Neural cell (in vitro differentiated cells): ENCODE measurements around the gene CD164. TPM values are rescaled to one million over a fixed set of nuclear protein-coding genes. Genes with fewer than 3 reads are reported as not detected.

Source experiments
- H2AFZ ChIP-seq: fragments of 200-600, 300-800 bp; sonication (generic), shearing (Covaris generic); 2 replicates; pipeline ENCODE4 v1.6.0; 2014; ENCODE audit warnings: low read depth, mild to moderate bottlenecking, antibody characterized with exemption, low read length, moderate library complexity
- H3F3A ChIP-seq: fragments of 200-600 bp; shearing (Covaris generic); 2 replicates; pipeline ENCODE4 v1.6.1; 2016; ENCODE audit warnings: mild to moderate bottlenecking, moderate library complexity, mixed read lengths, antibody characterized with exemption, low read length; ENCODE audit not compliant: insufficient read depth, poor library complexity, severe bottlenecking
- H3K27ac ChIP-seq: fragments of 200-600, 300-800 bp; sonication (generic), shearing (Covaris generic); 2 replicates; pipeline ENCODE4 v1.5.1; 2014; ENCODE audit warnings: mild to moderate bottlenecking, low read length, moderate library complexity
- H3K27me3 ChIP-seq: fragments of 300-800, 200-600 bp; sonication (generic), shearing (Covaris generic); 2 replicates; pipeline ENCODE4 v1.6.0; 2014; ENCODE audit warnings: mild to moderate bottlenecking, low read depth, low read length, moderate library complexity; ENCODE audit not compliant: insufficient read depth
- H3K36me3 ChIP-seq: fragments of 300-800, 200-600 bp; sonication (generic), shearing (Covaris generic); 2 replicates; pipeline ENCODE4 v1.5.1; 2014; ENCODE audit warnings: mild to moderate bottlenecking, antibody characterized with exemption, low read length, moderate library complexity; ENCODE audit not compliant: insufficient read depth
- H3K4me2 ChIP-seq: fragments of 300-800, 200-600 bp; sonication (generic), shearing (Covaris generic); 2 replicates; pipeline ENCODE4 v1.6.0; 2014; ENCODE audit warnings: mild to moderate bottlenecking, low read length
- H3K4me3 ChIP-seq: fragments of 300-800, 200-600 bp; sonication (generic), shearing (Covaris generic); 2 replicates; pipeline ENCODE4 v1.5.1; 2014; ENCODE audit warnings: mild to moderate bottlenecking, low read length, moderate library complexity
- H3K79me2 ChIP-seq: fragments of 200-600 bp; shearing (Covaris generic); replicated peaks from 2 replicates; pipeline ENCODE4 v1.6.0; 2014; ENCODE audit warnings: mild to moderate bottlenecking, low read length, moderate library complexity; ENCODE audit not compliant: insufficient read depth
- H3K9ac ChIP-seq: fragments of 300-800, 200-600 bp; sonication (generic), shearing (Covaris generic); 2 replicates; pipeline ENCODE4 v1.6.1; 2016; ENCODE audit warnings: mild to moderate bottlenecking, low read length, mixed read lengths
- H3K9me2 ChIP-seq: fragments of 200-600 bp; shearing (Covaris generic); 2 replicates; pipeline ENCODE4 v1.6.1; 2016; ENCODE audit warnings: mild to moderate bottlenecking, low read length, mixed read lengths; ENCODE audit not compliant: insufficient read depth
- H3K9me3 ChIP-seq: fragments of 200-600, 300-800 bp; sonication (generic), shearing (Covaris generic); 2 replicates; pipeline ENCODE4 v1.6.1; 2016; ENCODE audit warnings: mild to moderate bottlenecking, mixed run types, low read length, moderate library complexity, mixed read lengths
- H4K20me1 ChIP-seq: fragments of 200-600 bp; shearing (Covaris generic); 2 replicates; pipeline ENCODE4 v1.6.1; 2016; ENCODE audit warnings: mild to moderate bottlenecking, mixed run types; ENCODE audit not compliant: insufficient read depth
- EP300 ChIP-seq: fragments of 450-650 bp; conservative IDR thresholded peaks from 2 replicates; pipeline ENCODE4 v1.6.1; 2014; ENCODE audit warnings: antibody characterized with exemption, mild to moderate bottlenecking, moderate library complexity; ENCODE audit not compliant: poor library complexity, severe bottlenecking
- EZH2 ChIP-seq: fragments of 200-600, 300-800 bp; shearing (Covaris generic), sonication (generic); IDR thresholded peaks from 2 replicates; pipeline ENCODE4 v1.6.1; 2014; ENCODE audit warnings: antibody characterized with exemption, low read length, borderline replicate concordance, mild to moderate bottlenecking; ENCODE audit not compliant: insufficient read depth, poor library complexity, severe bottlenecking
- MXI1 ChIP-seq: fragments of 450-650 bp; conservative IDR thresholded peaks from 2 replicates; pipeline ENCODE4 v1.6.1; 2014; ENCODE audit warnings: antibody characterized with exemption, mild to moderate bottlenecking; ENCODE audit not compliant: poor library complexity, severe bottlenecking
- POLR2AphosphoS5 ChIP-seq: IDR thresholded peaks from 2 replicates; pipeline ENCODE4 v1.6.1; 2012
- RAD21 ChIP-seq: fragments of 450-650 bp; conservative IDR thresholded peaks from 2 replicates; pipeline ENCODE4 v1.6.1; 2014; ENCODE audit warnings: antibody characterized with exemption, mild to moderate bottlenecking, moderate library complexity
- SMC3 ChIP-seq: fragments of 450-650 bp; conservative IDR thresholded peaks from 2 replicates; pipeline ENCODE4 v1.6.1; 2014; ENCODE audit warnings: antibody characterized with exemption, mild to moderate bottlenecking, moderate library complexity; ENCODE audit not compliant: poor library complexity
- TAF1 ChIP-seq: IDR thresholded peaks from 2 replicates; pipeline ENCODE4 v1.6.1; 2012; ENCODE audit warnings: low read depth
- polyA plus RNA-seq: library from polyadenylated mRNA; depleted of rRNA; stranded (reverse); fragments of >200 nt; gene quantifications from 2 replicates; pipeline ENCODE4 v1.2.3, GENCODE V29; 2014
- TF ChIP-seq, protein P1 (sequence below): fragments of 450-650 bp; IDR thresholded peaks from 2 replicates; pipeline ENCODE4 v1.5.1; 2014; ENCODE audit warnings: antibody characterized with exemption, mild to moderate bottlenecking, moderate library complexity; ENCODE audit not compliant: poor library complexity, severe bottlenecking
- TF ChIP-seq, protein P2 (sequence below): IDR thresholded peaks from 2 replicates; pipeline ENCODE4 v1.6.1; 2012; ENCODE audit warnings: borderline replicate concordance

The CD164 gene
- polyA plus RNA-seq, 1 donor from 2014 or later, result 42.6 TPM

DNA sequence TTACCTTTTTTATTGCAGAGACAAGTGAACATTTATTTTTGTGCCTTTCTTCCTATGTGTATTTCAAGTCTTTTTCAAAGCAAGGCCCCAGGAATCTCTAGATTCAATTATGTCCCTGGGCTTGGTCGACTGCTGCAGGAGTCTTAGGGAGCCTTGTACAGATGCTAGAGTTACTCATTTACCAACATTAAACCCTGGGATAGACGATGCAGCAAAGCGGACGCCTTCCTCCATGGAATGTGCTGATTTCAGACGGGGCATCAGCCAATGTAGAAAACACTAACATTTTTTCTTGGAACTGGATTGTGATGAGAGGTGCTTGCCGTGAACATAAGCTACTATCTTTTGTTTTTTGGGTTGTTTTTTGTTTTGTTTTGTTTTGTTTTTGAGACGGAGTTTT, 55.9 kb downstream of the CD164 start:
- H3K27me3 ChIP-seq, result no peaks in the 10 kb centered on the region
- no peak overlapping the region for H3K4me3 ChIP-seq
- H4K20me1 ChIP-seq, result no peaks in the 10 kb centered on the region
- no peaks in the 10 kb centered on the region for H3K36me3 ChIP-seq
- H3K4me2 ChIP-seq, result no peak overlapping the region
- no peaks in the 10 kb centered on the region for H3K9me3 ChIP-seq
- H3K27ac ChIP-seq, result no peak overlapping the region
- no peaks in the 10 kb centered on the region for H3K79me2 ChIP-seq
- H3K9me2 ChIP-seq, result no peaks in the 10 kb centered on the region
- no peaks in the 10 kb centered on the region for H3F3A ChIP-seq
- no peak overlapping the region for H2AFZ ChIP-seq
- TF ChIP-seq MXI1, result no peak
- no peak for TF ChIP-seq SMC3
- TF ChIP-seq TAF1, result no peak
- no peak for TF ChIP-seq EZH2
- TF ChIP-seq RAD21, result no peak
- H3K9ac ChIP-seq, result no peak overlapping the region

DNA sequence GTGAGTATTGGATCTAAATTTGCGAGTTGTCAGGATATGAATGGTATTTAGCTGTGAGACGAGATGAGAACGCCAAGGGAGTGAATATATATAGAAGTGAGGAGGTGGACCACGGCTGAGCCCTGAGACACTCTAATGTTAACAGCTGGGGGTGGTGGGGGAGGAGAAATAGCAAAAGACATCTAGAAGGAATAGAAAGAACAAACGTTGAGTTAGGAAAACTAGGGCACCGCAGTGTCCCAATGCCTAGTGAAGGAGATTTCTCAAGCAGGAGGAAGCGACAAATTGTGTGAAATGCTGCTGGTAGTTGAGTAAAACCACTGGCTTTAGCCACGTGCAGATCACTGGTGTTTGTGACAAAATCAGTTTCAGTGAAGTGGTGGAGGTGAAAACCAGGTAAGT, 56.9 kb downstream of the CD164 start:
- Histone ChIP-seq H3K9ac (no peak overlapping the region), H3K27me3 (no peaks in the 10 kb centered on the region), H2AFZ (no peak overlapping the region), H4K20me1 (no peaks in the 10 kb centered on the region), H3K4me2 (no peak overlapping the region), H3K36me3 (no peaks in the 10 kb centered on the region), H3K4me3 (no peak overlapping the region), H3K9me2 (no peaks in the 10 kb centered on the region), H3K79me2 (no peaks in the 10 kb centered on the region), H3K9me3 (no peaks in the 10 kb centered on the region), H3K27ac (no peak overlapping the region), H3F3A (no peaks in the 10 kb centered on the region)
- TF ChIP-seq TAF1 (no peak), EZH2 (no peak)

DNA sequence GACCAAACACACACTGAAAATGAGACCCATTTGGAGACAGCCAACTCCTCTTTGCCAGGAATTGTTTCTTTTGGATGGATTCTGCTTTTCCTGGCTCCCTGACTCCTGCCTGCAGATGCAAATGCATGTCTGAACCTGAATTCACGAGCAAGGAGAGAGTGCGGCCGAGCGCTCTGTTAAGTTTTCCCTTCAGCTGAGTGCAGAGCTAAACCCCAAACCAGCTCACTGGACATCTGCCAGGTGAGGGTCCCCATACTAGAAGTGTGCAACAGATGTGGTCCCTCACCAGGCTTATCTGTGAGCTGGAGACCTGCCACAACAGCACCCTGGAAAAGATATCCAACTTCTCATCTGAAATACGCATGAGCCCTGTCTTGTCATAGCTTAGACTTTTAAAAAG, 59.0 kb downstream of the CD164 start:
- H3K9me3 ChIP-seq, result no peaks in the 10 kb centered on the region
- no peak overlapping the region for H2AFZ ChIP-seq
- no peaks in the 10 kb centered on the region for H3K36me3 ChIP-seq
- no peaks in the 10 kb centered on the region for H3K27me3 ChIP-seq
- H3K27ac ChIP-seq, result no peak overlapping the region
- no peaks in the 10 kb centered on the region for H3F3A ChIP-seq
- TF ChIP-seq EZH2 (no peak), RAD21 (no peak), SMC3 (no peak), MXI1 (no peak), POLR2AphosphoS5 (no peak), EP300 (no peak), TAF1 (no peak)
- TF ChIP-seq, protein P1, sequence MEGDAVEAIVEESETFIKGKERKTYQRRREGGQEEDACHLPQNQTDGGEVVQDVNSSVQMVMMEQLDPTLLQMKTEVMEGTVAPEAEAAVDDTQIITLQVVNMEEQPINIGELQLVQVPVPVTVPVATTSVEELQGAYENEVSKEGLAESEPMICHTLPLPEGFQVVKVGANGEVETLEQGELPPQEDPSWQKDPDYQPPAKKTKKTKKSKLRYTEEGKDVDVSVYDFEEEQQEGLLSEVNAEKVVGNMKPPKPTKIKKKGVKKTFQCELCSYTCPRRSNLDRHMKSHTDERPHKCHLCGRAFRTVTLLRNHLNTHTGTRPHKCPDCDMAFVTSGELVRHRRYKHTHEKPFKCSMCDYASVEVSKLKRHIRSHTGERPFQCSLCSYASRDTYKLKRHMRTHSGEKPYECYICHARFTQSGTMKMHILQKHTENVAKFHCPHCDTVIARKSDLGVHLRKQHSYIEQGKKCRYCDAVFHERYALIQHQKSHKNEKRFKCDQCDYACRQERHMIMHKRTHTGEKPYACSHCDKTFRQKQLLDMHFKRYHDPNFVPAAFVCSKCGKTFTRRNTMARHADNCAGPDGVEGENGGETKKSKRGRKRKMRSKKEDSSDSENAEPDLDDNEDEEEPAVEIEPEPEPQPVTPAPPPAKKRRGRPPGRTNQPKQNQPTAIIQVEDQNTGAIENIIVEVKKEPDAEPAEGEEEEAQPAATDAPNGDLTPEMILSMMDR, result no peak
- TF ChIP-seq, protein P2, sequence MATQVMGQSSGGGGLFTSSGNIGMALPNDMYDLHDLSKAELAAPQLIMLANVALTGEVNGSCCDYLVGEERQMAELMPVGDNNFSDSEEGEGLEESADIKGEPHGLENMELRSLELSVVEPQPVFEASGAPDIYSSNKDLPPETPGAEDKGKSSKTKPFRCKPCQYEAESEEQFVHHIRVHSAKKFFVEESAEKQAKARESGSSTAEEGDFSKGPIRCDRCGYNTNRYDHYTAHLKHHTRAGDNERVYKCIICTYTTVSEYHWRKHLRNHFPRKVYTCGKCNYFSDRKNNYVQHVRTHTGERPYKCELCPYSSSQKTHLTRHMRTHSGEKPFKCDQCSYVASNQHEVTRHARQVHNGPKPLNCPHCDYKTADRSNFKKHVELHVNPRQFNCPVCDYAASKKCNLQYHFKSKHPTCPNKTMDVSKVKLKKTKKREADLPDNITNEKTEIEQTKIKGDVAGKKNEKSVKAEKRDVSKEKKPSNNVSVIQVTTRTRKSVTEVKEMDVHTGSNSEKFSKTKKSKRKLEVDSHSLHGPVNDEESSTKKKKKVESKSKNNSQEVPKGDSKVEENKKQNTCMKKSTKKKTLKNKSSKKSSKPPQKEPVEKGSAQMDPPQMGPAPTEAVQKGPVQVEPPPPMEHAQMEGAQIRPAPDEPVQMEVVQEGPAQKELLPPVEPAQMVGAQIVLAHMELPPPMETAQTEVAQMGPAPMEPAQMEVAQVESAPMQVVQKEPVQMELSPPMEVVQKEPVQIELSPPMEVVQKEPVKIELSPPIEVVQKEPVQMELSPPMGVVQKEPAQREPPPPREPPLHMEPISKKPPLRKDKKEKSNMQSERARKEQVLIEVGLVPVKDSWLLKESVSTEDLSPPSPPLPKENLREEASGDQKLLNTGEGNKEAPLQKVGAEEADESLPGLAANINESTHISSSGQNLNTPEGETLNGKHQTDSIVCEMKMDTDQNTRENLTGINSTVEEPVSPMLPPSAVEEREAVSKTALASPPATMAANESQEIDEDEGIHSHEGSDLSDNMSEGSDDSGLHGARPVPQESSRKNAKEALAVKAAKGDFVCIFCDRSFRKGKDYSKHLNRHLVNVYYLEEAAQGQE, result no peak
- H3K4me2 ChIP-seq, result no peak overlapping the region
- no peaks in the 10 kb centered on the region for H4K20me1 ChIP-seq
- no peaks in the 10 kb centered on the region for H3K9me2 ChIP-seq
- no peak overlapping the region for H3K4me3 ChIP-seq
- no peaks in the 10 kb centered on the region for H3K79me2 ChIP-seq
- H3K9ac ChIP-seq, result no peak overlapping the region
